GM23338 (cell line): ENCODE data around the gene PTPRF.

Experiments
- CREB1 ChIP-seq: fragments of 250-450 bp; sonication (Bioruptor Pico); IDR thresholded peaks from 2 replicates; pipeline ENCODE4 v1.5.0; 2020; ENCODE audit warnings: low read depth, mild to moderate bottlenecking, moderate library complexity
- CTCF ChIP-seq, 2 experiments: fragments of 200-600 bp in 1 of 2; sonication (generic) in 1 of 2; conservative IDR thresholded peaks; 2 replicates each; pipeline versions ENCODE4 v1.5.1 to v1.6.1; 2016 to 2017; ENCODE audit warnings: antibody characterized with exemption in 2 of 2, low read depth in 2 of 2, mild to moderate bottlenecking in 2 of 2, moderate library complexity in 1 of 2
- EZH2 ChIP-seq: fragments of 200-600 bp; sonication (generic); IDR thresholded peaks from one replicate; pipeline ENCODE4 v1.8.0; 2017; ENCODE audit warnings: antibody characterized with exemption, mild to moderate bottlenecking, low read depth; ENCODE audit not compliant: unreplicated experiment
- EZH2phosphoT487 ChIP-seq: fragments of 200-600 bp; sonication (generic); IDR thresholded peaks from one replicate; pipeline ENCODE4 v1.8.1; 2018; ENCODE audit warnings: antibody characterized with exemption; ENCODE audit not compliant: unreplicated experiment
- POLR2AphosphoS5 ChIP-seq: IDR thresholded peaks from 2 replicates; pipeline ENCODE4 v1.6.1; 2016; ENCODE audit warnings: antibody characterized with exemption, low read depth
- REST ChIP-seq: IDR thresholded peaks from one replicate; pipeline ENCODE4 v1.6.1; 2018; ENCODE audit warnings: antibody characterized with exemption; ENCODE audit not compliant: unreplicated experiment

- TF ChIP-seq CTCF (conservative IDR thresholded peaks at IDR 0.05; ENCODE audit: low read depth in 2 of 2) (no peak), EZH2phosphoT487 (no peak), POLR2AphosphoS5 (no peak), EZH2 (no peak), CREB1 (CRISPR knock-in tag) (no peak), REST (no peak)
Measured at GRCh38 chr1:43488165-43488564, 42.5 kb upstream of the PTPRF start.
